HCT116 (cell line): ENCODE results near the gene MISP. TPM values are rescaled to one million over a fixed set of nuclear protein-coding genes. Genes with fewer than 3 reads are reported as not detected.

ENCODE experiments used
- ATAC-seq: fragments of 200-7000 bp; cut with Tn5 transposase; 2 replicates; pipeline ENCODE4 v1.9.1; 2020; ENCODE audit warnings: mild to moderate bottlenecking, moderate library complexity
- BruUV-seq: library from RNA; stranded (reverse); fragments of 400-500 nt; replicated peaks from 2 replicates; lab custom pipeline; 2021; lab: Mats Ljungman, UMichigan
- CTCF ChIA-PET: fragments of 300-600 bp; sonication (Branson Sonifier 250); formaldehyde crosslinking; loops from one replicate; lab custom pipeline; 2021; ENCODE audit warnings: antibody characterized with exemption; lab: Charles Lee
- POLR2A ChIA-PET: fragments of 300-600, 350-600 bp; sonication (Branson Sonifier 250); formaldehyde crosslinking; loops from one replicate; lab custom pipeline; 2021; ENCODE audit warnings: antibody characterized with exemption; lab: Charles Lee
- RAD21 ChIA-PET, 2 experiments: fragments of 300-600 bp; sonication (Branson Sonifier 250); formaldehyde crosslinking; loops; one replicate each; lab custom pipeline; 2023; ENCODE audit warnings: low total read pairs in 2 of 2; ENCODE audit not compliant: uncharacterized antibody in 2 of 2, unreplicated experiment in 2 of 2, low non-redundant PET in 1 of 2; lab: Charles Lee
- DNase-seq: peaks from one replicate; pipeline ENCODE4 v3.0.0-alpha.2; 2010; ENCODE audit warnings: low read depth, low spot score
- H2AFZ ChIP-seq: fragments of 200-600 bp; shearing (Covaris generic), sonication (generic); 2 replicates; pipeline ENCODE4 v1.6.1; 2017; ENCODE audit warnings: low read depth, mixed run types, mixed read lengths, antibody characterized with exemption, low read length; ENCODE audit not compliant: poor library complexity, severe bottlenecking
- H3K27ac ChIP-seq: 2 replicates; pipeline ENCODE4 v1.5.1; 2012; ENCODE audit warnings: low read depth, low read length
- H3K27me3 ChIP-seq: fragments of 200-600 bp; sonication (generic); 2 replicates; pipeline ENCODE4 v1.6.1; 2016; ENCODE audit warnings: mixed run types, low read length, mixed read lengths; ENCODE audit not compliant: insufficient read depth
- H3K36me3 ChIP-seq, 2 experiments: fragments of 200-500 bp in 1 of 2; fragments of 200-600 bp in 1 of 2; sonication (Bioruptor generic) in 1 of 2; sonication (generic) in 1 of 2; 2 replicates each; pipeline versions ENCODE4 v1.5.1 to v1.6.1; 2014 to 2016; ENCODE audit warnings: low read length in 2 of 2, inconsistent platforms in 1 of 2, mixed read lengths in 1 of 2, mixed run types in 1 of 2; ENCODE audit not compliant: insufficient read depth in 2 of 2, control insufficient read depth in 1 of 2
- H3K4me1 ChIP-seq, 2 experiments: fragments of 200-600 bp in 1 of 2; sonication (generic) in 1 of 2; 2 replicates each; pipeline versions ENCODE4 v1.5.1 to v1.6.1; 2012 to 2017; ENCODE audit warnings: low read length in 2 of 2, inconsistent platforms in 1 of 2, mild to moderate bottlenecking in 1 of 2, mixed read lengths in 1 of 2, mixed run types in 1 of 2, moderate library complexity in 1 of 2; ENCODE audit not compliant: insufficient read depth in 2 of 2, control insufficient read depth in 1 of 2
- H3K4me2 ChIP-seq: fragments of 200-600 bp; sonication (generic); 2 replicates; pipeline ENCODE4 v1.6.1; 2017; ENCODE audit warnings: mixed run types, low read length, mixed read lengths
- H3K4me3 ChIP-seq, 2 experiments: fragments of 200-600 bp in 1 of 2; sonication (generic) in 1 of 2; replicated peaks in 1 of 2; 2 replicates each; pipeline ENCODE4 v1.5.1; 2011 to 2016; ENCODE audit warnings: low read length in 2 of 2, control low read depth in 1 of 2, low read depth in 1 of 2, mild to moderate bottlenecking in 1 of 2, mixed read lengths in 1 of 2, mixed run types in 1 of 2
- H3K79me2 ChIP-seq: fragments of 200-600 bp; sonication (generic); 2 replicates; pipeline ENCODE4 v1.6.1; 2017; ENCODE audit warnings: mild to moderate bottlenecking, mixed run types, low read length, moderate library complexity, mixed read lengths; ENCODE audit not compliant: insufficient read depth
- H3K9ac ChIP-seq: fragments of 200-600 bp; sonication (generic); 2 replicates; pipeline ENCODE4 v1.6.1; 2016; ENCODE audit warnings: low read length, mixed read lengths
- H3K9me2 ChIP-seq: fragments of 200-600 bp; sonication (generic), shearing (Covaris generic); 2 replicates; pipeline ENCODE4 v1.6.1; 2017; ENCODE audit warnings: mixed run types, mild to moderate bottlenecking, moderate library complexity; ENCODE audit not compliant: insufficient read depth
- H3K9me3 ChIP-seq, 2 experiments: fragments of 200-500 bp in 1 of 2; fragments of 200-600 bp in 1 of 2; sonication (Bioruptor generic) in 1 of 2; sonication (generic) in 1 of 2; 2 replicates each; pipeline ENCODE4 v1.6.1; 2014 to 2017; ENCODE audit warnings: low read length in 2 of 2, mixed read lengths in 2 of 2, inconsistent platforms in 1 of 2, low read depth in 1 of 2, mild to moderate bottlenecking in 1 of 2, mixed run types in 1 of 2, moderate library complexity in 1 of 2; ENCODE audit not compliant: control insufficient read depth in 1 of 2, insufficient read depth in 1 of 2
- H4K20me1 ChIP-seq: fragments of 200-600 bp; sonication (generic), shearing (Covaris generic); 2 replicates; pipeline ENCODE4 v1.6.1; 2017; ENCODE audit warnings: mixed run types, mild to moderate bottlenecking, moderate library complexity; ENCODE audit not compliant: insufficient read depth
- ATF3 ChIP-seq: IDR thresholded peaks from 2 replicates; pipeline ENCODE4 v1.6.1; 2012
- CBX3 ChIP-seq: IDR thresholded peaks from 2 replicates; pipeline ENCODE4 v1.6.1; 2012; ENCODE audit warnings: low read depth
- CEBPB ChIP-seq: IDR thresholded peaks from 2 replicates; pipeline ENCODE4 v1.6.1; 2012; ENCODE audit warnings: low read depth
- EZH2 ChIP-seq: fragments of 200-600 bp; sonication (generic); IDR thresholded peaks from 2 replicates; pipeline ENCODE4 v1.6.1; 2017; ENCODE audit warnings: antibody characterized with exemption, mixed run types
- EZH2phosphoT487 ChIP-seq: fragments of 200-600 bp; IDR thresholded peaks from 2 replicates; pipeline ENCODE4 v1.6.1; 2018; ENCODE audit warnings: antibody characterized with exemption, borderline replicate concordance
- FOSL1 ChIP-seq: IDR thresholded peaks from 2 replicates; pipeline ENCODE4 v1.6.1; 2012; ENCODE audit warnings: low read depth
- JUND ChIP-seq: IDR thresholded peaks from 2 replicates; pipeline ENCODE4 v1.6.1; 2012
- POLR2A ChIP-seq: IDR thresholded peaks from 2 replicates; pipeline ENCODE4 v1.7.0; 2011; ENCODE audit warnings: borderline replicate concordance; ENCODE audit not compliant: insufficient read depth, insufficient read length; ENCODE audit errors: extremely low read depth
- RAD21 ChIP-seq: IDR thresholded peaks from 2 replicates; pipeline ENCODE4 v1.6.1; 2012; ENCODE audit warnings: low read depth, mild to moderate bottlenecking
- SIN3A ChIP-seq: IDR thresholded peaks from 2 replicates; pipeline ENCODE4 v1.6.1; 2012; ENCODE audit warnings: low read depth
- TCF7L2 ChIP-seq: IDR thresholded peaks from 2 replicates; pipeline ENCODE4 v1.7.0; 2011; ENCODE audit warnings: borderline replicate concordance, inconsistent platforms; ENCODE audit not compliant: insufficient read depth, insufficient read length; ENCODE audit errors: extremely low read depth
- ZBTB33 ChIP-seq: IDR thresholded peaks from 2 replicates; pipeline ENCODE4 v1.6.1; 2011; ENCODE audit warnings: mild to moderate bottlenecking, low read length, moderate library complexity; ENCODE audit not compliant: insufficient replicate concordance; ENCODE audit errors: extremely low read depth
- ZNF274 ChIP-seq: fragments of 200-500 bp; sonication (Bioruptor generic); IDR thresholded peaks from 2 replicates; pipeline ENCODE4 v1.6.1; 2014; ENCODE audit warnings: mild to moderate bottlenecking, low read depth, low read length, inconsistent platforms
- intact Hi-C: fragments of 100-400 bp; cut with micrococcal nuclease; formaldehyde crosslinking; loops from 2 replicates; pipeline ENCODE4 v1.10.0; 2022
- total RNA-seq: library from RNA; stranded (reverse); gene quantifications from one replicate; pipeline ENCODE4 v1.2.1, GENCODE V29; 2021; ENCODE audit not compliant: unreplicated experiment

Gene MISP
- total RNA-seq, 1 experiment from 2014 or later = 38.2 TPM

GRCh38 chr19:795073-795611, 44.2 kb downstream of the MISP start:
- RAD21 ChIA-PET = no interaction called here
- Histone ChIP-seq H3K4me2 (no peak overlapping the region), H3K4me1 (peaks cover 10 to 22% of the 10 kb centered on the region in 2 experiments), H3K27me3 (no peaks in the 10 kb centered on the region), H3K36me3 (peaks cover 3 to 18% of the 10 kb centered on the region in 2 experiments; a peak in 2 of 4 replicates), H3K9me3 (no peaks in the 10 kb centered on the region), H3K27ac (no peak overlapping the region), H3K9me2 (no peaks in the 10 kb centered on the region), H3K4me3 (no peak overlapping the region), H3K9ac (no peak overlapping the region), H2AFZ (no peak overlapping the region), H4K20me1 (peaks cover 15% of the 10 kb centered on the region; the same call in 1 of the 2 replicates), H3K79me2 (peaks cover 24% of the 10 kb centered on the region)
- intact Hi-C loops = loop anchor here (10.0 kb wide), 1 partner anchor 450 kb away; the partner anchor contains the start of genes ATP5F1D and MIDN
- TF ChIP-seq FOSL1 = no peak
- TF ChIP-seq JUND = no peak
- no peak for TF ChIP-seq ATF3
- TF ChIP-seq RAD21 = no peak
- no peak for TF ChIP-seq CEBPB
- TF ChIP-seq CBX3 = no peak
- no peak for TF ChIP-seq EZH2phosphoT487
- TF ChIP-seq ZNF274 = no peak
- TF ChIP-seq ZBTB33 = no peak
- no peak for TF ChIP-seq TCF7L2
- TF ChIP-seq SIN3A = no peak
- TF ChIP-seq POLR2A = no peak
- no peak for TF ChIP-seq EZH2
- ATAC-seq (no peak), DNase-seq (no peak)
- BruUV-seq = no TSS peak
- CTCF ChIA-PET = no interaction called here
- POLR2A ChIA-PET = interaction anchor here (1.3 kb wide), 1 partner anchor 129 kb away, joined by 3 read pairs; no protein-coding TSS in a partner anchor
